PFSK-1 (cell line): ENCODE measurements around the gene PRSS50.

Experiments used
- POLR2AphosphoS5 ChIP-seq: IDR thresholded peaks from 2 replicates; pipeline ENCODE4 v1.6.1; 2012; ENCODE audit warnings: low read depth, mild to moderate bottlenecking, control low read depth, low read length, moderate library complexity
- REST ChIP-seq, 2 experiments: IDR thresholded peaks; 2 replicates each; pipeline versions ENCODE4 v1.6.1 to v1.8.0; 2011 to 2012; ENCODE audit warnings: low read depth in 2 of 2, low read length in 2 of 2, control low read depth in 1 of 2, inconsistent platforms in 1 of 2, mild to moderate bottlenecking in 1 of 2, moderate library complexity in 1 of 2; ENCODE audit not compliant: insufficient read depth in 1 of 2
- SIN3A ChIP-seq: IDR thresholded peaks from 2 replicates; pipeline ENCODE4 v1.6.1; 2012; ENCODE audit warnings: mild to moderate bottlenecking, low read length, moderate library complexity, borderline replicate concordance; ENCODE audit not compliant: insufficient read depth
- TAF1 ChIP-seq: IDR thresholded peaks from 2 replicates; pipeline ENCODE4 v1.6.1; 2012; ENCODE audit warnings: low read length, control low read depth, borderline replicate concordance; ENCODE audit not compliant: insufficient read depth

- no peak for TF ChIP-seq POLR2AphosphoS5
- TF ChIP-seq SIN3A, result no peak
- no peak for TF ChIP-seq REST (IDR thresholded peaks at IDR 0.05; ENCODE audit: insufficient read depth in 1 of 2, low read depth in 2 of 2, low read length in 2 of 2)
- TF ChIP-seq TAF1, result no peak
These were observed 15.5 kb upstream of the PRSS50 start for GRCh38 chr3:46733026-46733800.
